NCI-H2171 (cell line): ENCODE measurements around the gene LIPA.
"Not testable (repeated sequence)": the region's sequence is repeated elsewhere in the genome, so short reads cannot be mapped to it uniquely, and the experiment has no call there.

ENCODE experiments used
- DNase-seq: peaks from one replicate; lab custom pipeline; 2025; lab: John Stamatoyannopoulos, UW

Gene LIPA

DNA sequence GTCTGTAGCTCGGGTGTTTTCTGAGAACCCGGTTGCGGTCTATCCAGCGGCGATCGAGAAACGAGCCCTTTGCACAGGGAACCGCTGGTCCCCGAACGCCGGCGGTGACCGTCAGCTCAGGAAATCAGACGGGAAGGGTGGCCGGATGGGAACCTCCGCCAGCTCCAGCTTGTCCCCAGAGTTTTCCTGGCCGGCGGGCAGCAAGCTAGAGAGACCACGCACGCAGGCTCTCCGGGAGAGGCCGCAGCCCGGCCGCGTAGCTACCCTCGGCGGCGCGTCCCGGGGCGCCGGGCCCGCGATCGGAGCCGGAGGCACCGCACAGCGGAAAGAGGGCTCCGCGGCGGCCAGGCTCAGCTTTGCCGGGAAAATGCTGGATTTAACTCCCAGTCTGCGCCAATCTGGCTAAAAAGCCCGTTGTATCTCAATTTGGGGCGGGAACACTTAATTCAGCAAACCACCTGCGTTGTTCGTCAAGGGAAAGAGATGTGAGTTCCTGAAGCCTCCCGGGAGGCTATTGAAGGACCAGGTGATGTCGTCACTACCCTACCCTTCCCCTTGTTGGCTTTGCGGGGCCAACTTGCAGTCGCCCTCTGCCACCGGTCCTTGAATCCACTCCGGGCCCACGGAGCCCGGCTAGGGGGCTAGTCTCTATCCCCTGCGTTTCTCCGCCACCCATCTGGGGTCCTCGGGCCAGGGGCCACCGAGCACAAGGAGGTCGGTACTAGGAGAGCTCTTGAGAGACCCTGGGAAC is 43.6 kb downstream of the LIPA start:
- DNase-seq: no peak

DNA sequence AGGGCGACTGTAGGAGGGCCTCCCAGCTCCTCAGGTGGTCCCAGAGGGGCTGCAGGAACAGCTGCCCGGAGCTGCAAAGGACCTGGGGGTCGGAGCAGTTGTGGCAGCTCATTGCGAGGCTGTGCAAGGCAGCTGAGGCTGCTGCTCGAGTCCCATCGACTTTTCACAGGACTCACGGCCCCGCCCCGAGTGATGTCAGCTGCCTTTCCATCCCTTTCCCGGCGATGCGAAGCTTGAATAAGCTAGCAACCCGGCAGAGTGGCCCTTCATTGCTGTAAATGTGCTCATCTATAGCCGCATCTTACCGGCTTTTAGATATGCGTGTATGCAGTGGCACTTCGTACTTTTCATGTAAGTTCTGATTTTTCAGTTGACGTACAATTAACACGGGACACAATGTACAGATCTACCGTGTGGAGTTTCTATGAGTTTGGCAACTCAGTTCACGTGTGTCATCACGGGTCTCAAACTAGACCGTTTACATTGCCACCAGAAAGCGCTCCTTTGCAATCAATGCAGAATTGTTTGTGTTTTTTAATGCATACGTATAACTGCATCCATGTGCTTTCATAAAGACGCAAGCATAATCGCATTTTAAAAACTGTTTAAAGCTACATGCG is 44.3 kb downstream of the LIPA start, which contains the start of gene CH25H:
Gene CH25H (minus strand): TSS at position 137 of the 620 bp plus-strand sequence. CDS start 25 bp downstream, at position 112.
- DNase-seq: no peak

DNA sequence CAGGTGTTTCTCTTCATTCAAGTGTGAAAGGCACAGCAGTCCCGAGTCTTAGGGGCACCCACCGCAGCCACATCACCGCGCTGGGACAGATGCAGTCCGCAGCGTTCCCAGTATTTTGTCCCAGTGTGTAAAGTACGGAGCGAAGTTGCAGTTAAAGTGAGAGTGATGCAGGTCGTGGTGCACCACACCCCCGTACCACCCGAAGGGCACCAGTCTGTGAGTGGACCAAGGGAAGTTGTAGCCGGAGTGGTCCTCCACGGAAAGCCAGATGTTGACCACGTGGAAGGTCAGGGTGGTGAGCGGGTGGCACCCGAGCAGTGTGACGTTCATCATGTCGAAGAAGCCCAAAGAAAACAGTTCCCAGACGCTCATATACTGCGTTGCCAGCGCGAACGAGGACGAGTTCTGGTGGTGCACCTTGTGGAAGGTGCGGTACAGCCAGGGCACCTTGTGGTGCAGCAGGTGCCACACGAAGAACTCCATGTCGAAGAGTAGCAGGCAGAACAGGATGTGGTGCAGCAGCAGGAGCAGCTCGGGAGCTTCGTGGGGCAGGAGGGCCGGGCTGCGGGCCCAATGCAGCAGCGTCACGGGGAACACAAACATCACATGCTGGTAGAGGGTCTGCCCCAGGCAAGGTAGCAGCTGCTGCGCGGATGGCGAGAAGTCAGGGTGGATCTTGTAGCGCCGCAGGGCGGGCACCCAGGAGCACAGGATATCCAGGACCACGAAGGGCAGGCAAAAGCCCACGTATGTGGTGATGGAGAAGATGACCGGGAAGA is 45.0 kb downstream of the LIPA start:
- no peak for DNase-seq

DNA sequence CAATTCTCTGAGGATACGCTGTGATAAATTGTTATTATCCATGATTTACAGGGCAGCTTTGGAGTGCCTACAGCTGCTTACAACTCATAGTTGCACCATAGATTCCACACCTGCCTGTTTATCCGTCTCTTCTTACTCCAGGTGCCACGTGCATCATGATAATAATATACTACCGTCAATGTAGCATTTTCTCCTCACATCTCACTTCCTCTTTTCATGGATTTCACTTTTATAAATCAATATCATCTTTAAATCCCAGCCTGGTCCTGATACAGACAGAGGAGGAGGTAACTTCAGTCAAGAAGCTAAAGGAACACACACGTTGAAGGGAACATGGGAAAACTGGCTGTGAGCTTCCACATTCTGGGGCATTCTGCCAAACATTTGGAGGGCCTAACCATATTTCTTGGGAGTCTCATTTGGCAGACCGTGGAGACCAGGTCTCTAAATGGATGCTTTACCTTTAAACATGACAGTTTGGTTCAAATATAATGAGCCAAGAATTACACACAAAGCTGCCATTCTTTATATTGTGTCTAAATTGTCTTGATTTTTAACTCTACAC is 46.9 kb downstream of the LIPA start:
- no peak for DNase-seq

DNA sequence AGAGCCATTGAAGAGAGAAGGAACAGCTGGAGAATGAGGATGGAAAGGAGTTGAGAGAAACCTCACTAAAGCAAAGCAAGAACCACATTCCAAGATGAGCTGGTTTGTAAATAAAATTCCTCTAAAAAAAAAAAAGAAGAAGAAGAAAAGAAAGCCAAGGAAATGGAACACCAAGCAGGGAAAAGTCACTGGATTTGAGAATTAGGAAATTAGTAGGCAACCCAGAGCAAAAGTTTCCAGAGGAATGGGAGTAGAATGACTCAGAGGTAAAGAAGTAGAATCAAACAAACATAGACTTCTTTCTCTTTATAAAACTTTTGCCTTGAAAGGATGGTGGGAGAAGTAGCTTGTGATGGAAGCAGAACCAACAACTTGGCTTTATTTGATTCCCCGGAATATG is 48.3 kb downstream of the LIPA start:
- DNase-seq: no peak

DNA sequence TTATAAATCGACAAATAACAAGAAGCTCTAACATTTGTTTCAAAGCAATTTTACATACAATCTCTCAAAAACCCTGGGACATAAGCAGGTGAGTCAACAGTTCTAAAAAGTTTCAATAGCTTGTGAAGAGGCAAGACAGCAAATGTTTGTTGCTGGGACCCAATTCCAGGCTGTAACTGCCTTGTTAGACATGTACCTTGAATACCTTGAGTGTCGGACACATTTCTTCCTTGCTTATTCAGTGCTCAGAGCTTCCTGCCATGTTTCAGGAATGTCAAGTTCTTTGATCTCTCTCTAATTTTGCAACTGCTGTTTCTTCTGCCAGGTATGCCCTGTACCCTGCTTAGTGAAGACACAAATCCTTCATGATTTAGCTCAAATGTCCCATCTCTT is 49.5 kb downstream of the LIPA start:
- DNase-seq: no peak

DNA sequence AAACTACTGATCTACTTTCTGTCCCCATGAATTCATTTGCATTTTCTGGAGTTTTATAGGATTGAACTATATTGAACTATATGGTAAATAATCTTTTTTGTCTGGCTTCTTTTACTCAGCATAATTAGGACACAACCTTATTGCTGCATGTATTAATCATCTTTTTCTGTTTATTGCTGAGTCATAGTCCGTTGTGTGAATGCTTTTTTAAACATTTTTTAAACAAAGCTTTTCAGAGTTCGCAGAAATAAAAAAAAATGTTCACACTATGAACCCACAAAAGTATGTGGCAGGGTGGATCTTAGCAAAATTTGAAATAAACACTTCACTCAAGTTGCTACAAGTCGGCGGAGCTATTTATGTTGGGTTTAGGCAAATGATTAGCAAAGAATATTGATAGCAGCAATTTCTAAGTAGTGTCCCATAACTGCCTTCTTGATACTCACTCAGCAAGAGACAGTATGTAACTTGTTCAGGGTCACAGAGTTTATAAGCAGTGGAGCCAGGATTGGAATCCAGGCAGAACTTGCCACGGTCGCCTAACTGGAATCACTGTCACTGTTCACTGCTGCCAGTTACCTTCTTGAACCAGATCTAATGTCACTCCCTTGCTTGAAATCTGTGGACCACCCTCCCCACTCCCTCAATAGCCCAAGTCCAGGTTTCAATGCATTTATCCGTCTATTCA is 50.1 kb downstream of the LIPA start:
- no peak for DNase-seq

DNA sequence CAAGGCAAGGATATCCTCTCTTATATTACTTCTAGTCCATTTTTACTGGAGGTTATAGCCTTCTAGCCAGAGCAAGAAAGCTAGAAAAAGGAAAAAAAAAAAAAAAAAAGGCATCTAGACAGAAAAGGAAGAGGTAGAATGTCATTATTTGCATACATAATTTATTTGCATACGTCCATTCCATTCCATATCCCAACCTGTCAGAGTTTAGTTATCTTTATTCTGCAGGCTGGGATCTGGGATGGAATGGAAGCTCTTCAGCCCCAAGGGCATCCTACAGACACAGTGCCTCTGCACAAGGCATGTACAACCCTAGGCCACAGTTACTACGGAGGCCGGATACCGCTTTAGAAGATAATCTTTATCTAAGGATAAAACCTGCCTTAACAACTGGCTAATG is 54.1 kb downstream of the LIPA start:
- DNase-seq: no peak

DNA sequence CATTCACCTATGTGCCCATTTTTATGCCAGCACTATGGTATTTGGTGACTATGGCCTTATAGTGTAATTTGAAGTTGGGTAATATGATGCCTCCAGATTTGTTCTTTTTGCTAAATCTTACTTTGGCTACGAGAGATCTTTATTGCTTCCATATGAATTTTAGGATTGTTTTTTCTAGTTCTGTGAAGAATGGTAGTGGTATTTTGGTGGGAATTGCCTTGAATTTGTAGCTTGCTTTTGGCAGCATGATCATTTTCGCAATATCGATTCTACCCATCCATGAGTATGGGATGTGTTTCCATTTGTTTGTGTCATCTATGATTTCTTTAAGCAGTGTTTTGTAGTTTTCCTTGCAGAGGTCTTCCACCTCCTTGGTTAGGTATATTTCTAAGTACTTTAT is 60.3 kb downstream of the LIPA start:
- not testable (repeated sequence) for DNase-seq

DNA sequence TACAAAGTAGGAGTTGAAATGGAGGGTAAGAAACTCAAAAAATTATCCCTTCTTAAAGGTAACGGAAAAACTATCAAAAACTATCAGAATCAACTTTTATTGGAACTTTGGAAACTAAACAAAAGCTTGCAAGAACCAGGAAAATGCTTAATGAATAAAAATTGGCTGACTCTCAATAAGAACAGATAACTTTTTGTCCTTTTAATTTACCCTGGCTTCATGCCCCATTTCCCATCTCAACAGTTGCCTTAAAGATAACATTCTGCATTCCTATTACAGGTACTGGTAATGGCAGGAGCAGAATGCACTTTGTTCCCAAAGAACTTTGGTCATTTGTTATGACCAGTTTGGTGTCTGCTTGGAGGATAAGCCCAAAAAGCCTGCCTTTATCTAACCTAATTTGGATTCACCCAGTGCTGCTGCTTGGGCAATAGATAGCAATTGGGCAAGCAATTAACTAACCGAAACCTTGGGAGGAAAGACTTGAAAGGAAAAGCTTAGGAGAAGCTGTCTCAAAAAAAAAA is 62.3 kb downstream of the LIPA start:
- DNase-seq: no peak

DNA sequence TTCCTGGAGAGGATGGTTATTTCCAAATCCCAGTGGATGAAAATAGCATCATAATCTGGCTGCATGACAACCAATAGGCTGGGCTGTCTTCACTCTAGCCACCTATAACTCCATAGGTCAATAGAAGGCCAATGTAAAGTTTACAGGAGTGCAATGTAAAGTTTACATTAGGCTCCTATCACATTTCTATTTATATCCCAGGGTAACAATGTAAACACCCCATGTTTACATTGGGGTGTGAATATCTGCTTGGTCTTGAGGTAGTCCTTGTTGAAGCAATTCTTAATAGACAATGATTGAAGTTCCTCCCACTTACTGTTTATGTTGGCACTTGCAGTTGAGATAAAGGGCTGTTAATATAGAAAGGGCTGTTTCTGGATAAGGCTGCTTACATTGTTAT is 65.9 kb downstream of the LIPA start:
- DNase-seq: no peak

DNA sequence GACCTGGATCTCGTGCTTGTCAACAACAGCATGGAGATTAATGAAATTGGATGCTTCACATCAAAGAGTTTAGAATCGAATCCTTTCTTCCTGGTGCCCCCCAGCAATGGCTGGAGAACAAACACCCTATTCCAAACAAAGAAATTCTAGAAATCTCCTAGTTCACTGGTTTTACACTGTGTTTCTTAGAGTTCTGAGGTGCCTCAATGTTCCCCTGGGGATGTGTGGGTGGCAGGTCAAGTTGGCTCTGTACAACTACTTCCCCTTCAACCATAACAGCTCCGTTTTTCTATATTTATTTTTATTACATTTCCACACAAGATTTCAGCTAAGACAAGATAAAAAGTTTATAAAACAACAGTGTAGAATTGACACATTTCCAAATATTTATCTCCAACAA is 66.9 kb downstream of the LIPA start:
- no peak for DNase-seq

DNA sequence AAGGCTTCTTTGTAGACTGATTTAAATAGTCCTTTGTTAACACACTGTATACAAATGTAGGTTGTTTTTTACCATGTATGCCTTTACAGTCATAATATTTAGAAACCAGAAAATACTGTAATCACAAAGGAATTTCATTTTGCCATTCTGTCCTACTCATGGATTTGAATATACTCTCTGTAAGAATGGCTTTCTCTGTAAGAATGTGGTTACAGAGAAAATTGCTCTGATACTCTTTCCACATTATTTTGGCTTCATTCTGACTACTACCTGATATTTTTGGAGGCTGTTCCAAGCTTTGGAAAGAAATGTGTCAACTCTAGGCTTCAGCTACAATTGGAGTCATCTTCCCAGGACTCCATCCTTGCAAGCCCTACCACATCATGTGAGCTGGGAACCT is 68.0 kb downstream of the LIPA start:
- no peak for DNase-seq

DNA sequence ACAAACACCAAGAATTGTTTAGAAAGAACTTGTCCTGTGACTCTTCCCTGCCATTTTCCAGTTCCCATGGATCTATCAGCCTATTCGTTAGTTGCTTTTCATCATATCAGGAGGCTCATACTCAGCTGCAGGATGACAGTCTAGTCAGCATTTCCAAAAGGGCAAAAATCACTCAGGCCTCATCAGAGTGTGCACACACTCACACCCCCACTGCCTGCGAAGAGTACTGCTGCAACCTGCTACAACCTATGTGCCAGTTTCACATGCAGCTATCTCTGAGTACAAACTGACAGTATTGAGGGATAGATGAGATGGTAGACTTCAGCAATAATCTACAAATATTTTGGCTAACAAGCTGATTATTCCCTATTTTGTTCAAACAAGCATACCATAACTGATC is 68.7 kb downstream of the LIPA start:
- no peak for DNase-seq

DNA sequence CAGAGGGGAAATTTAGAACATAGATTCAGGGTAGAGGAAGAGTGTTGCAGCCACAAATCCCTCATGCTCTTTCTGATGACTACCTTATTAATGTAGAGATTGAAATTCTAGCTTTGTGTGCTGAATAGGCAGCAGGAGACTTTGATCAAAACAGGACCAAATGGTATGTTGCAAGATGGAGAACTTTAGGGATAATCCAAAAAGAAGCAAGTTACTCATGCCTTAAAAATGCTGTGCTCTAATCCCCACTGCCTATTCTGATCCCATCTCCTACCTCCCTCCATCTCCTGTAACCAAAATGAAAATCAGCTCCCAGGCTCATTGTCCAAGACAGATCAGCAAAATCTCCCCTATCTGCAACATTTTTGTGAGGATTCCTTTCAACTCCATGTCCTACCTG is 75.8 kb downstream of the LIPA start:
- no peak for DNase-seq

DNA sequence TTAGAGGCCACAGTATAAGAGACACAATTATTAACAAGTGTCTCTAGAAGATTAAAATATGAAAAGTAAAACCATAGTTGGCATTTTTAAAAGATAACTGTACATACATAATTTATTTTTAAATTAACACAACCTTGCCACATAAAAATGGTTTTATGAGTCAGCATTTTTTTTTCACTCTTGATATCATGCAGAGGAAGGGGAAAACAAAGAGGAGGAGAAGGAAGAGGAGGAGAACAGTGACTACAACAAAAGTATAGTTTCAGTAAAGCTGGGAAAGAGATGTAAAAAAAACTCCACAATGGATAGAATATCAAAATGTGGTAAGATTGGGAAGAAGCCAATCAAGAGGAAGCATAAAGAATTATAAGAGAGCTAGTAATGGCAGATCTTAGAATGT is 78.5 kb downstream of the LIPA start:
- DNase-seq: no peak

DNA sequence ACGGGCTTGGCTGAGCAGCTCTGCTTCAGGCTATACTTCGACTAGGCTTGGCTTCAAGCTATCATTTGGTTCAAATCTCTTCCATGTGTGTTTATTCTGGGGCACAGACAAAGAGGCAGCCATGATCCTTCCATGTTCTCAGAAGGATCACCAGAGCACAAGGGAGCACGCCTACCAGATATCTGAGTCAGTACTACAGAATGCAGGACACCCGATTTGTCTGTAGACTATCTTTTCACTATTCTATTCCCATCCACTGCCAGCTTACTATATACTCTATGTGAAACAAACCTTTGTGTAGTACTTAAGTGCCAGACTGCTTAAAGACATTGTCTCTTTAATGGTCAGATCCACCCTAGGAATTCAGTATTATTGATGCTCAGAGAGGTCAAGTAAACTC is 79.6 kb downstream of the LIPA start:
- no peak for DNase-seq

DNA sequence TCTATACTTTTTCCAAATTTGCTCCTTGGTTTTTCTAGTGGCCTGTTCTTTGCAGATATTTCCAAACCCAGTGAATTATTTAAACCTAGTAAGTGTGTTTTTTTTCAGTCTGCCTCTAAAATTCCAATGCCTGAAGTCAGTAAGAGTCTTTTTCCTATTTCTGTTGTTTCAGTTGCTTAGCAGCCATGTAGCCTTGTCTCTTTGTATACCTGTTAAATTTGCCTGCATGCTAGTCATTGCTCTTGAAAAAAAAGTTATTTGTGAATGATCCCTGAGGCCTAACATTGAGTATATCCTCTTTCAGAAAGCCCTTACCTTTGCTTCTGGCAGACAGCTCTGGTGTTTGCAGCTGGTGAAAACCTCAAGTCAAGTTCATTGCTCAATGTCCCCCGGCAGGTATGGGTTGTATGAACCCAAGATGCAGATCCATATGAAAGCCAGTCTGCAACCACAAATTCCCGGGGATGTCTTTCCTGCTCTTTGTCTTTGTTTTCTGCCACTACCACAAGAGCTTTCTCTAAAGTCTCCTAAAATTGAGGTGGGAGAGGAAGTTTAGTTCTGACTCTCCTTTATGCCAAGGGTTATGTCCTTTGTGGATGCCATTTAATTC is 80.2 kb downstream of the LIPA start:
- no peak for DNase-seq

DNA sequence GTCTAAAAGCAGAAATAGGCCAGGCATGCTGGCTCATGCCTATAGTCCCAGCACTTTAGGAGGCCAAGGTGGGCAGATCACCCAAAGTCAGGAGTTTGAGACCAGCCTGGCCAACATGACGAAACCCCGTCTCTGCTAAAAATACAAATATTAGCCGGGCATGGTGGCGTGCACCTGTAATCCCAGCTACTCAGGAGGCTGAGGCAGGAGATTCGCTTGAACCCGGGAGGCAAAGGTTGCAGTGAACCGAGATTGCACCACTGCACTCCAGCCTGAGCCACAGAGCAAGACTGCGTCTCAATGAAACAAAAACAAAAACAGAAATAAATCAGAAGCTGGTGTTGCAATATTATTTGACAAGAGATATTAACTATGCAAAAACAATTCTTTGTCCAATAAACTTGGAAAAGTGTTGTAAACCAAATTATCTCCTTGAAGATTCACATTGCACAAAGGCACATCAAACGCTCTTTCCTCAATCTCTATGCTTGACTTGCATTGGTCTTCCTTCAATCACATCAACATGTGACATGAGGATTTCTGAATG is 83.1 kb downstream of the LIPA start:
- not testable (repeated sequence) for DNase-seq

DNA sequence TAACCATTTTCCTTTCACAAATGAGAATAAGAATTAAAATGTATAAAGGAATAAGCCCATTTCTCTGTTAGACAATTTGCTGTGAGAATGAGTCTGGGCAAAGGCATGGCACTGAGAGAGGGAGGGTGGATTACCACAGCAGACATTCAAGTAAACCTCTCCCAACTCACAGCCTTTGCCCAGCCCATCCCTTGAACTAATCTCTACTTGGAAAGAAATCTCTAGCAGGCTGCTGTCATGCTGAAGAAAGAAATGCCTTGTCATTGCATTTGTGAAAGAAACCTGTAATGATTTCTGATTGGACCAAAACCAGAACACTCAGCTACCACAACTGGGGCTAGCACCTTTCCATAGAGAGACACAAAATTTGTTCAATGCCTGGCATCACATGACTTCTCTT is 83.7 kb downstream of the LIPA start:
- no peak for DNase-seq

DNA sequence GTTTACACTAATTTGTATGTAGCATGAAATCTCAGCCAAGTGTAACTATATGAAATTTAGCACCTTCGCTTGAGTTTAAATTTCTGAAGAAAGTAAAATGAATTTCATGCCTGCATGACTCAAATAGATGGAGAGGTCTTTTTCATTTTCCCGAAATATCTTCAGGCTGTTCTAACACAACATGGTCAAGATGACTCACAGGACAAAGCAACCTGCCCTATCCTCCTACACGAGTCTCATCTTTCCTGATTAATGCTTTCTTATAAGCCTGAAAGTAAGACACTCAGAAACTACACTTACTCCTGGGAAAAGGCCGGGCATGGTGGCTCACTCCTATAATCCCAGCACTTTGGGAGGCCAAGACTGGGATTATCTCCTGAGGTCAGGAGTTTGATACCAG is 85.7 kb downstream of the LIPA start:
- no peak for DNase-seq
